RWPE2 (cell line): ENCODE measurements around the gene ZNF862.
A peak's percentile ranks its signal among the peaks of the same experiment; 100 is the strongest.

ENCODE experiments used
- ATAC-seq: fragments of 200-7000 bp; cut with Tn5 transposase; 3 replicates; pipeline ENCODE4 v1.9.1; 2021; ENCODE audit warnings: low read depth
- DNase-seq: peaks from one replicate; pipeline ENCODE4 v3.0.0-alpha.2; 2020; ENCODE audit warnings: low spot score
- H3K27ac ChIP-seq: fragments of 450-650 bp; 2 replicates; pipeline ENCODE4 v1.5.1; 2017; ENCODE audit warnings: mild to moderate bottlenecking; ENCODE audit not compliant: poor library complexity, severe bottlenecking
- H3K27me3 ChIP-seq: fragments of 250-450 bp; sonication (Bioruptor Pico); 2 replicates; pipeline ENCODE4 v1.5.1; 2021; ENCODE audit warnings: mild to moderate bottlenecking, moderate library complexity; ENCODE audit not compliant: insufficient read depth, poor library complexity, severe bottlenecking
- H3K36me3 ChIP-seq: fragments of 250-450 bp; sonication (Bioruptor Pico); 2 replicates; pipeline ENCODE4 v1.5.1; 2020; ENCODE audit warnings: low read depth, mild to moderate bottlenecking, moderate library complexity
- H3K4me1 ChIP-seq: fragments of 250-450 bp; sonication (Bioruptor Pico); 2 replicates; pipeline ENCODE4 v1.5.1; 2021; ENCODE audit warnings: mild to moderate bottlenecking, moderate library complexity; ENCODE audit not compliant: insufficient read depth, poor library complexity, severe bottlenecking
- H3K4me3 ChIP-seq: fragments of 250-450 bp; sonication (Bioruptor Pico); 2 replicates; pipeline ENCODE4 v1.5.1; 2021; ENCODE audit warnings: mild to moderate bottlenecking, moderate library complexity; ENCODE audit not compliant: severe bottlenecking
- H3K9me3 ChIP-seq: fragments of 250-450 bp; sonication (Bioruptor Pico); 2 replicates; pipeline ENCODE4 v1.5.1; 2021; ENCODE audit warnings: mild to moderate bottlenecking, moderate library complexity; ENCODE audit not compliant: severe bottlenecking
- CTCF ChIP-seq: fragments of 450-650 bp; IDR thresholded peaks from one replicate; pipeline ENCODE4 v1.5.1; 2017; ENCODE audit warnings: mild to moderate bottlenecking, moderate library complexity; ENCODE audit not compliant: poor library complexity, severe bottlenecking

The ZNF862 gene

GRCh38 chr7:149830997-149831740, 7.0 kb upstream of the ZNF862 start:
- H3K27me3 ChIP-seq: no peaks in the 10 kb centered on the region
- no peak for TF ChIP-seq CTCF
- H3K4me1 ChIP-seq: no peaks in the 10 kb centered on the region
- H3K4me3 ChIP-seq: no peak overlapping the region
- H3K9me3 ChIP-seq: no peaks in the 10 kb centered on the region
- ATAC-seq (no peak), DNase-seq (no peak)
- H3K27ac ChIP-seq: no peak overlapping the region
- H3K36me3 ChIP-seq: no peaks in the 10 kb centered on the region

- H3K4me1 ChIP-seq: no peaks in the 10 kb centered on the region
- no peaks in the 10 kb centered on the region for H3K9me3 ChIP-seq
- no peaks in the 10 kb centered on the region for H3K27me3 ChIP-seq
- no peak overlapping the region for H3K4me3 ChIP-seq
- no peaks in the 10 kb centered on the region for H3K36me3 ChIP-seq
- DNase-seq (no peak), ATAC-seq (no peak)
- H3K27ac ChIP-seq: no peak overlapping the region
- TF ChIP-seq CTCF: no peak
These were observed 6.4 kb upstream of the ZNF862 start for GRCh38 chr7:149831741-149832219.

DNA sequence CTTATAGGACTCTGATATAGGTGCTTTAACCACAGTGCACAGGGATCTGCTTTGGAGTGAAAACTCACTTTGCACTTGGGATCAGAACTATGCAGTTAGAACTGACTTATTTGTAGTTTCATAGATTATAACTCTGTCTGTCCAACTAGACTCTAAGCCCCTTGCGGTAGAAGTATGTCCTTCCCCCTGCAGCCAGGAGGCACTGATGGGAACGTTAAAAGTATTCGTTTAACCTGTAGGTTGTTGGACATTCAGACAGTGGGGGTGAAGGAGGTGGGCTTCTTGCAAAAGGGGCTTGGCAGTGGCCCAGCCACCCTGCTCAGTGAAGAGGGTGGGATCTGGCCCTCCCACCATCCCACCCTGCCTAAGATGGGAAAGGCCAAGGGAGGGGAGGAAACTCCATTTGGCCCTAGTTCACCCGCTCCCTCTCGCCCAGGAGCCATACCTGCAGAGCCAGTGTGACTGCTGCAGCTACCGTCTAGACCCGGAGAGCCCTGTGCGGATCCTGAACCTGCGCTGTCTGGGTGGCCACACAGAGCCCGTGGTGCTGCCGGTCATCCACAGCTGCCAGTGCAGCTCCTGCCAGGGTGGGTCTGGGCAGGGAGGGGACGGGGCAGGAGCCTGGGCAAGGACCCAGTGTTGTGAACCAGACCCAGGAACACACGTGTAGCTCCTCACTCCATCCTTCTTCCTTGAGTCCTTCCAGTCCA, 5.7 kb upstream of the ZNF862 start:
- Histone ChIP-seq H3K9me3 (no peaks in the 10 kb centered on the region), H3K4me3 (no peak overlapping the region), H3K36me3 (no peaks in the 10 kb centered on the region), H3K4me1 (no peaks in the 10 kb centered on the region), H3K27ac (no peak overlapping the region), H3K27me3 (no peaks in the 10 kb centered on the region)
- DNase-seq: peak; percentile 45
- no peak for ATAC-seq
- no peak for TF ChIP-seq CTCF

DNA sequence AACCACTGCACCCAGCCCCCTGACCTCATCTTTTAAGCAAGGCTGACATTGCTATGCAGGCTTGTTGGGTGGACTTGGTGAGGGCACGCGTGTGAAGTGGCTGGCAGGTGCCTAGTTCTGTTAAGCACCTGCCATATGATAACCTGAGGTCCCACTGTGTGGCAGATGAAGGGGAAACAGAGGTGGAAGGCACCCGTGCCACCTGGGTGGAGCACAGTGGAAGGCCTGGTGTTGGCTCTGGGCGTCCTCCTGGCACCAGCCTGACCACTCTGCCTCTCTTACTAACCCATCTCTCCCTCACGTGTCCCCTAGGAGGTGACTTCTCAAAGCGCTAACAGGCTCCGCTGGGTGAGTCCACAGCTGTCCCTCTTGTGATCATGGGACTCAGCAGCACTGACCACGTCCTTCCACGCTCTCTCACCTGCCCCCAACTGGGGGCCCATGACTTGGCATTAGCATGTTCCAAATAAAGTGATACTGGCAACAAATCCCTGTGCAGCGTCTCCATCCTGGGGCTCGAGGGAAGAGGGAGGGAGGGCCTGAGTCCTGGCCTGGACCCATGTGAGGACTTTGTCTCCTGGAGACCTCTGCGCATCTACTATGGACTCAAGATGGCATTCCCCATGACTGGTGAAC, 4.6 kb upstream of the ZNF862 start:
- H3K9me3 ChIP-seq: no peaks in the 10 kb centered on the region
- no peak for ATAC-seq

More for the DNA sequence above, 4.6 kb upstream of the ZNF862 start:
- H3K4me1 ChIP-seq: no peaks in the 10 kb centered on the region
- peak; percentile 13 for DNase-seq
- no peaks in the 10 kb centered on the region for H3K27me3 ChIP-seq
- no peak for TF ChIP-seq CTCF
- no peak overlapping the region for H3K27ac ChIP-seq
- H3K4me3 ChIP-seq: no peak overlapping the region
- H3K36me3 ChIP-seq: no peaks in the 10 kb centered on the region
